Liver (tissue), 9 donors: ENCODE measurements around the gene DCDC1. TPM values are rescaled to one million over a fixed set of nuclear protein-coding genes. Genes with fewer than 3 reads are reported as not detected.

Source experiments
- DNase-seq: peaks from one replicate; pipeline ENCODE4 v3.0.0-alpha.2; 2017; ENCODE audit warnings: low spot score
- H3K27ac ChIP-seq, 2 donors: one replicate each; pipeline ENCODE4 v1.7.0; 2013; ENCODE audit warnings: inconsistent platforms in 2 of 2, low read length in 2 of 2, control low read depth in 1 of 2, low read depth in 1 of 2, mild to moderate bottlenecking in 1 of 2
- H3K27me3 ChIP-seq, 4 donors: one replicate each; pipeline versions ENCODE4 v1.6.1 to v1.7.0; 2013; ENCODE audit warnings: low read length in 3 of 4, inconsistent platforms in 1 of 4, mild to moderate bottlenecking in 1 of 4, moderate library complexity in 1 of 4; ENCODE audit not compliant: control insufficient read depth in 4 of 4, insufficient read depth in 4 of 4
- H3K36me3 ChIP-seq, 4 donors: one replicate each; pipeline versions ENCODE4 v1.6.1 to v1.7.0; 2013; ENCODE audit warnings: low read length in 3 of 4, mild to moderate bottlenecking in 3 of 4, low read depth in 1 of 4, moderate library complexity in 1 of 4; ENCODE audit not compliant: control insufficient read depth in 4 of 4, insufficient read depth in 3 of 4
- H3K4me1 ChIP-seq, 4 donors: one replicate each; pipeline versions ENCODE4 v1.6.1 to v1.7.0; 2013; ENCODE audit warnings: low read length in 3 of 4, mild to moderate bottlenecking in 3 of 4, moderate library complexity in 1 of 4; ENCODE audit not compliant: control insufficient read depth in 4 of 4, insufficient read depth in 4 of 4
- H3K4me3 ChIP-seq, 3 donors: one replicate each; pipeline versions ENCODE4 v1.6.1 to v1.7.0; 2013; ENCODE audit warnings: low read length in 3 of 3, control low read depth in 1 of 3, low read depth in 1 of 3, mild to moderate bottlenecking in 1 of 3
- H3K9ac ChIP-seq, 2 donors: one replicate each; pipeline ENCODE4 v1.7.0; 2013; ENCODE audit warnings: low read length in 2 of 2, mild to moderate bottlenecking in 2 of 2, moderate library complexity in 2 of 2, control low read depth in 1 of 2, low read depth in 1 of 2
- H3K9me3 ChIP-seq, 4 donors: one replicate each; pipeline versions ENCODE4 v1.6.1 to v1.7.0; 2013; ENCODE audit warnings: low read length in 3 of 4; ENCODE audit not compliant: control insufficient read depth in 4 of 4
- FOXA1 ChIP-seq: IDR thresholded peaks from 2 replicates; pipeline ENCODE4 v1.6.1; 2016; ENCODE audit warnings: antibody characterized with exemption
- FOXA2 ChIP-seq: IDR thresholded peaks from 2 replicates; pipeline ENCODE4 v1.6.1; 2016; ENCODE audit warnings: antibody characterized with exemption
- GABPA ChIP-seq, 2 donors: IDR thresholded peaks in 1 of 2; conservative IDR thresholded peaks in 1 of 2; 2 replicates each; pipeline ENCODE4 v1.6.1; 2016; ENCODE audit warnings: antibody characterized with exemption in 2 of 2, mild to moderate bottlenecking in 1 of 2, moderate library complexity in 1 of 2
- HNF4A ChIP-seq, 2 donors: conservative IDR thresholded peaks; 2 replicates each; pipeline ENCODE4 v1.6.1; 2016; ENCODE audit warnings: antibody characterized with exemption in 2 of 2, mild to moderate bottlenecking in 2 of 2
- HNF4G ChIP-seq: IDR thresholded peaks from 2 replicates; pipeline ENCODE4 v1.6.1; 2016; ENCODE audit warnings: antibody characterized with exemption
- NR2F2 ChIP-seq: IDR thresholded peaks from 2 replicates; pipeline ENCODE4 v1.6.1; 2016; ENCODE audit warnings: antibody characterized with exemption
- RAD21 ChIP-seq, 2 donors: IDR thresholded peaks; 2 replicates each; pipeline ENCODE4 v1.6.1; 2016; ENCODE audit warnings: antibody characterized with exemption in 2 of 2, mild to moderate bottlenecking in 2 of 2
- SP1 ChIP-seq: IDR thresholded peaks from 2 replicates; pipeline ENCODE4 v1.6.1; 2018; ENCODE audit warnings: antibody characterized with exemption, mild to moderate bottlenecking
- TAF1 ChIP-seq: conservative IDR thresholded peaks from 2 replicates; pipeline ENCODE4 v1.6.1; 2016; ENCODE audit warnings: antibody characterized with exemption, mild to moderate bottlenecking
- YY1 ChIP-seq: IDR thresholded peaks from 2 replicates; pipeline ENCODE4 v1.6.1; 2016; ENCODE audit warnings: antibody characterized with exemption, mild to moderate bottlenecking
- WGBS: extraction: QIAGEN DNeasy Blood & Tissue Kit; methylation state at CpG from one replicate; pipeline ENCODE4 v1.1.7; 2013; 5-methylcytosine and 5-hydroxymethylcytosine counted together
- polyA plus RNA-seq, 2 donors: library from polyadenylated mRNA; stranded (reverse) in 1 of 2; unstranded in 1 of 2; fragments of 200-250 nt in 1 of 2; fragments of >200 nt in 1 of 2; fragmentation: Nextera tagmentation in 1 of 2; extraction: Ambion mirVana in 1 of 2; gene quantifications; one replicate each; pipeline versions ENCODE4 v1.2.1 to v1.2.3, GENCODE V29; 2013 to 2015
- total RNA-seq, 2 donors: library from RNA; depleted of rRNA; stranded (reverse); fragments of >200 nt; gene quantifications; one replicate each; pipeline ENCODE4 v1.2.3, GENCODE V29; 2014
- TF ChIP-seq, protein P1 (sequence below): IDR thresholded peaks from 2 replicates; pipeline ENCODE4 v1.6.1; 2016; ENCODE audit warnings: antibody characterized with exemption
- TF ChIP-seq, protein P2 (sequence below): IDR thresholded peaks from 2 replicates; pipeline ENCODE4 v1.6.1; 2016; ENCODE audit warnings: antibody characterized with exemption, mild to moderate bottlenecking
- TF ChIP-seq, protein P3 (sequence below): IDR thresholded peaks from 2 replicates; pipeline ENCODE4 v1.6.1; 2016; ENCODE audit warnings: antibody characterized with exemption
- TF ChIP-seq, protein P4 (sequence below): fragments of 150-350 bp; IDR thresholded peaks from 2 replicates; pipeline ENCODE4 v1.5.1; 2017; ENCODE audit warnings: improper control_type of control experiment, low read depth, low read length; ENCODE audit not compliant: missing input control
- donor health status: healthy.
- donor health status: healthy.
- donor health status: healthy.
- donor health status: healthy.
- donor health status: healthy.

DCDC1 gene
- total and polyA plus RNA-seq, 4 donors = 0.38 to 3.5 (median 2.0) TPM

DNA sequence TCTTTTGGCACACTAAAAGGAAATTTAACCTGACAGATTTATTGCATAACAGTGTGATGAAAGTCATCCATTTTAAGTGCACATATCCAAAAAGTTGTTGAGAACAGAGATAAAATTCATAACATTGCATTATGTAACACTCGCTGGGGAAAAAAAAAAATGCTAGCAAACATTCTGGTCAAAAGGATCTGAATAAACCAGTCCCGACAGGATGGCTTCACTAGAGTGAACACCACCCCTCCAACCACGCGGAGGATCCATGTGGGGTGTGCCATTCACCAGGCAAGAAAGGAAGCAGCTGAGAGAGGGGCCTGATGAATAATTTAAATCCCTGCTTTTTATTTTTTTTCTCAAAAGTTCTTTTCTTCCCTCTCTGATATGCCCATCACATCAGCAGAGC is 258.7 kb downstream of the DCDC1 start:
- Histone ChIP-seq H3K4me3 (no peak overlapping the region), H3K9me3 (no peaks in the 10 kb centered on the region), H3K27me3 (peaks cover 0 to 2% (median 0%) of the 10 kb centered on the region in 4 donors), H3K4me1 (no peaks in the 10 kb centered on the region), H3K27ac (no peak overlapping the region), H3K36me3 (no peaks in the 10 kb centered on the region), H3K9ac (no peak overlapping the region)
- WGBS = 69% methylated on average over 4 of the region's 4 CpGs
- TF ChIP-seq NR2F2 = no peak
- TF ChIP-seq FOXA2 = no peak
- TF ChIP-seq YY1 = no peak
- TF ChIP-seq HNF4G = no peak
- TF ChIP-seq, protein P1, sequence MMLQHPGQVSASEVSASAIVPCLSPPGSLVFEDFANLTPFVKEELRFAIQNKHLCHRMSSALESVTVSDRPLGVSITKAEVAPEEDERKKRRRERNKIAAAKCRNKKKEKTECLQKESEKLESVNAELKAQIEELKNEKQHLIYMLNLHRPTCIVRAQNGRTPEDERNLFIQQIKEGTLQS = no peak
- TF ChIP-seq FOXA1 = no peak
- no peak for TF ChIP-seq GABPA (IDR thresholded peaks at IDR 0.05 in 1 of 2, conservative IDR thresholded peaks at IDR 0.05 in 1 of 2)
- TF ChIP-seq RAD21 (IDR thresholded peaks at IDR 0.05) = no peak
- no peak for TF ChIP-seq HNF4A (conservative IDR thresholded peaks at IDR 0.05)
- TF ChIP-seq TAF1 = no peak
- TF ChIP-seq, protein P2, sequence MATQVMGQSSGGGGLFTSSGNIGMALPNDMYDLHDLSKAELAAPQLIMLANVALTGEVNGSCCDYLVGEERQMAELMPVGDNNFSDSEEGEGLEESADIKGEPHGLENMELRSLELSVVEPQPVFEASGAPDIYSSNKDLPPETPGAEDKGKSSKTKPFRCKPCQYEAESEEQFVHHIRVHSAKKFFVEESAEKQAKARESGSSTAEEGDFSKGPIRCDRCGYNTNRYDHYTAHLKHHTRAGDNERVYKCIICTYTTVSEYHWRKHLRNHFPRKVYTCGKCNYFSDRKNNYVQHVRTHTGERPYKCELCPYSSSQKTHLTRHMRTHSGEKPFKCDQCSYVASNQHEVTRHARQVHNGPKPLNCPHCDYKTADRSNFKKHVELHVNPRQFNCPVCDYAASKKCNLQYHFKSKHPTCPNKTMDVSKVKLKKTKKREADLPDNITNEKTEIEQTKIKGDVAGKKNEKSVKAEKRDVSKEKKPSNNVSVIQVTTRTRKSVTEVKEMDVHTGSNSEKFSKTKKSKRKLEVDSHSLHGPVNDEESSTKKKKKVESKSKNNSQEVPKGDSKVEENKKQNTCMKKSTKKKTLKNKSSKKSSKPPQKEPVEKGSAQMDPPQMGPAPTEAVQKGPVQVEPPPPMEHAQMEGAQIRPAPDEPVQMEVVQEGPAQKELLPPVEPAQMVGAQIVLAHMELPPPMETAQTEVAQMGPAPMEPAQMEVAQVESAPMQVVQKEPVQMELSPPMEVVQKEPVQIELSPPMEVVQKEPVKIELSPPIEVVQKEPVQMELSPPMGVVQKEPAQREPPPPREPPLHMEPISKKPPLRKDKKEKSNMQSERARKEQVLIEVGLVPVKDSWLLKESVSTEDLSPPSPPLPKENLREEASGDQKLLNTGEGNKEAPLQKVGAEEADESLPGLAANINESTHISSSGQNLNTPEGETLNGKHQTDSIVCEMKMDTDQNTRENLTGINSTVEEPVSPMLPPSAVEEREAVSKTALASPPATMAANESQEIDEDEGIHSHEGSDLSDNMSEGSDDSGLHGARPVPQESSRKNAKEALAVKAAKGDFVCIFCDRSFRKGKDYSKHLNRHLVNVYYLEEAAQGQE = no peak
- TF ChIP-seq, protein P3, sequence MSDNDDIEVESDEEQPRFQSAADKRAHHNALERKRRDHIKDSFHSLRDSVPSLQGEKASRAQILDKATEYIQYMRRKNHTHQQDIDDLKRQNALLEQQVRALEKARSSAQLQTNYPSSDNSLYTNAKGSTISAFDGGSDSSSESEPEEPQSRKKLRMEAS = no peak
- no peak for TF ChIP-seq SP1
- TF ChIP-seq, protein P4, sequence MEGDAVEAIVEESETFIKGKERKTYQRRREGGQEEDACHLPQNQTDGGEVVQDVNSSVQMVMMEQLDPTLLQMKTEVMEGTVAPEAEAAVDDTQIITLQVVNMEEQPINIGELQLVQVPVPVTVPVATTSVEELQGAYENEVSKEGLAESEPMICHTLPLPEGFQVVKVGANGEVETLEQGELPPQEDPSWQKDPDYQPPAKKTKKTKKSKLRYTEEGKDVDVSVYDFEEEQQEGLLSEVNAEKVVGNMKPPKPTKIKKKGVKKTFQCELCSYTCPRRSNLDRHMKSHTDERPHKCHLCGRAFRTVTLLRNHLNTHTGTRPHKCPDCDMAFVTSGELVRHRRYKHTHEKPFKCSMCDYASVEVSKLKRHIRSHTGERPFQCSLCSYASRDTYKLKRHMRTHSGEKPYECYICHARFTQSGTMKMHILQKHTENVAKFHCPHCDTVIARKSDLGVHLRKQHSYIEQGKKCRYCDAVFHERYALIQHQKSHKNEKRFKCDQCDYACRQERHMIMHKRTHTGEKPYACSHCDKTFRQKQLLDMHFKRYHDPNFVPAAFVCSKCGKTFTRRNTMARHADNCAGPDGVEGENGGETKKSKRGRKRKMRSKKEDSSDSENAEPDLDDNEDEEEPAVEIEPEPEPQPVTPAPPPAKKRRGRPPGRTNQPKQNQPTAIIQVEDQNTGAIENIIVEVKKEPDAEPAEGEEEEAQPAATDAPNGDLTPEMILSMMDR = no peak
- DNase-seq = no peak

DNA sequence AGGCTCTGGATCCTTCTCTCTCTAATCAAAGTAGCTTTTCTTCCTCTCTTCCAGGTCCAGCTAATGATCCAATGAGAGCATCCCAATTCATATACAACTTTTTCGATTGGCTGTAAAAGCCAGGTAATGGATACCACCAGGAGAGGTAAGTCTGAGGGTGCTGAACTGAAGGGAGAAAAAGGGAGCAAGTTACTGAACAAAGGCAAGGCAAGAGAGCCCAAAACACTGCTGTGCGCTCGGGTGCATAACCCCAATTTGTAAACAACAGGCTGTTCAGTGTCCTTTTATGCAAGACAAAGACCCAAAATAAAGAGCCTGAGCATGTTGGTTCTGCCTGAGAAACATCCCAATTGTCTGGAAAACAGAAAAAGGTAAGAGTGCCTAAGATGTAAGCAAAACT is 260.1 kb downstream of the DCDC1 start:
- no peak for DNase-seq
- Histone ChIP-seq H3K9ac (no peak overlapping the region), H3K9me3 (no peaks in the 10 kb centered on the region), H3K36me3 (no peaks in the 10 kb centered on the region), H3K4me3 (no peak overlapping the region), H3K27me3 (no peaks in the 10 kb centered on the region), H3K4me1 (no peaks in the 10 kb centered on the region), H3K27ac (no peak overlapping the region)
- TF ChIP-seq, protein P1 = no peak
- TF ChIP-seq RAD21 (IDR thresholded peaks at IDR 0.05) = no peak
- WGBS = 83% methylated on average over 3 of the region's 3 CpGs
